ENCODE data around the gene STKLD1. TPM values are rescaled to one million over a fixed set of nuclear protein-coding genes. Genes with fewer than 3 reads are reported as not detected.

STKLD1 gene
- total and polyA plus RNA-seq, 3 donors from 2014 or later, result 8.4 to 33.1 (median 20.9) TPM

- Histone ChIP-seq H3K9me3 (no peaks in the 10 kb centered on the region), H3K4me3 (no peak overlapping the region), H3K4me1 (no peaks in the 10 kb centered on the region), H3K27ac (no peak overlapping the region), H3K27me3 (no peaks in the 10 kb centered on the region), H3K36me3 (ENCODE audit: low read depth, missing control alignments) (no peaks in the 10 kb centered on the region)
- WGBS, 2 donors, result 82 to 89% methylated on average over 7 of the region's 7 CpGs
- intact Hi-C loops (cut with DNase I; ENCODE audit: low total_unique reads), result no loop called here
- no peak for TF ChIP-seq POLR2A (IDR thresholded peaks at IDR 0.05)
- TF ChIP-seq, protein P1, sequence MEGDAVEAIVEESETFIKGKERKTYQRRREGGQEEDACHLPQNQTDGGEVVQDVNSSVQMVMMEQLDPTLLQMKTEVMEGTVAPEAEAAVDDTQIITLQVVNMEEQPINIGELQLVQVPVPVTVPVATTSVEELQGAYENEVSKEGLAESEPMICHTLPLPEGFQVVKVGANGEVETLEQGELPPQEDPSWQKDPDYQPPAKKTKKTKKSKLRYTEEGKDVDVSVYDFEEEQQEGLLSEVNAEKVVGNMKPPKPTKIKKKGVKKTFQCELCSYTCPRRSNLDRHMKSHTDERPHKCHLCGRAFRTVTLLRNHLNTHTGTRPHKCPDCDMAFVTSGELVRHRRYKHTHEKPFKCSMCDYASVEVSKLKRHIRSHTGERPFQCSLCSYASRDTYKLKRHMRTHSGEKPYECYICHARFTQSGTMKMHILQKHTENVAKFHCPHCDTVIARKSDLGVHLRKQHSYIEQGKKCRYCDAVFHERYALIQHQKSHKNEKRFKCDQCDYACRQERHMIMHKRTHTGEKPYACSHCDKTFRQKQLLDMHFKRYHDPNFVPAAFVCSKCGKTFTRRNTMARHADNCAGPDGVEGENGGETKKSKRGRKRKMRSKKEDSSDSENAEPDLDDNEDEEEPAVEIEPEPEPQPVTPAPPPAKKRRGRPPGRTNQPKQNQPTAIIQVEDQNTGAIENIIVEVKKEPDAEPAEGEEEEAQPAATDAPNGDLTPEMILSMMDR (IDR thresholded peaks at IDR 0.05), result no peak
- no peak for DNase-seq
Observed at GRCh38 chr9:133452562-133452961, 76.4 kb downstream of the STKLD1 start.

- no peaks in the 10 kb centered on the region for H3K4me1 ChIP-seq
- H3K27ac ChIP-seq, result no peak overlapping the region
- no peaks in the 10 kb centered on the region for H3K36me3 ChIP-seq (ENCODE audit: low read depth, missing control alignments)
- DNase-seq, result no peak
- H3K27me3 ChIP-seq, result no peaks in the 10 kb centered on the region
- 87 to 88% methylated on average over 11 of the region's 11 CpGs for WGBS, 2 donors
- TF ChIP-seq, protein P1 (IDR thresholded peaks at IDR 0.05), result no peak
- no peak for TF ChIP-seq POLR2A (IDR thresholded peaks at IDR 0.05)
- intact Hi-C loops (cut with DNase I; ENCODE audit: low total_unique reads), result no loop called here
- H3K9me3 ChIP-seq, result no peaks in the 10 kb centered on the region
- no peak overlapping the region for H3K4me3 ChIP-seq
Observed at GRCh38 chr9:133453651-133454050, 77.5 kb downstream of the STKLD1 start.

DNA sequence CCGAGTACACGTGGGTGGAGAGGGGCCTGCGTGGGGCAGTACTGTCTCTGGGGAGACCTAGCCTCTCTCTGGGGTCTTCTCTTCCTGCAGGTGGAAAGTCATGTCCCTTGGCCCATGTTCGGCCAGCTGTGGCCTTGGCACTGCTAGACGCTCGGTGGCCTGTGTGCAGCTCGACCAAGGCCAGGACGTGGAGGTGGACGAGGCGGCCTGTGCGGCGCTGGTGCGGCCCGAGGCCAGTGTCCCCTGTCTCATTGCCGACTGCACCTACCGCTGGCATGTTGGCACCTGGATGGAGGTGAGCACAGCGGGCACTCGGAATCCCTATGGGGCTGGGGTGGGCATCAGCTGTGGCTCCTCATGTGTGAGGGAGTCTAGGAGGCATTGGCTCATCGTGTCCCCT, 78.2 kb downstream of the STKLD1 start:
- no peaks in the 10 kb centered on the region for H3K27me3 ChIP-seq
- no peaks in the 10 kb centered on the region for H3K4me1 ChIP-seq
- H3K27ac ChIP-seq, result no peak overlapping the region
- H3K9me3 ChIP-seq, result no peaks in the 10 kb centered on the region
- TF ChIP-seq POLR2A (IDR thresholded peaks at IDR 0.05), result no peak
- TF ChIP-seq, protein P1 (IDR thresholded peaks at IDR 0.05), result no peak
- intact Hi-C loops (cut with DNase I; ENCODE audit: low total_unique reads), result no loop called here
- no peak for DNase-seq
- 83 to 86% methylated on average over 2 to 19 of the region's 19 CpGs for whole genome bisulfite sequencing, 2 donors
- H3K4me3 ChIP-seq, result no peak overlapping the region
- no peaks in the 10 kb centered on the region for H3K36me3 ChIP-seq (ENCODE audit: low read depth, missing control alignments)

DNA sequence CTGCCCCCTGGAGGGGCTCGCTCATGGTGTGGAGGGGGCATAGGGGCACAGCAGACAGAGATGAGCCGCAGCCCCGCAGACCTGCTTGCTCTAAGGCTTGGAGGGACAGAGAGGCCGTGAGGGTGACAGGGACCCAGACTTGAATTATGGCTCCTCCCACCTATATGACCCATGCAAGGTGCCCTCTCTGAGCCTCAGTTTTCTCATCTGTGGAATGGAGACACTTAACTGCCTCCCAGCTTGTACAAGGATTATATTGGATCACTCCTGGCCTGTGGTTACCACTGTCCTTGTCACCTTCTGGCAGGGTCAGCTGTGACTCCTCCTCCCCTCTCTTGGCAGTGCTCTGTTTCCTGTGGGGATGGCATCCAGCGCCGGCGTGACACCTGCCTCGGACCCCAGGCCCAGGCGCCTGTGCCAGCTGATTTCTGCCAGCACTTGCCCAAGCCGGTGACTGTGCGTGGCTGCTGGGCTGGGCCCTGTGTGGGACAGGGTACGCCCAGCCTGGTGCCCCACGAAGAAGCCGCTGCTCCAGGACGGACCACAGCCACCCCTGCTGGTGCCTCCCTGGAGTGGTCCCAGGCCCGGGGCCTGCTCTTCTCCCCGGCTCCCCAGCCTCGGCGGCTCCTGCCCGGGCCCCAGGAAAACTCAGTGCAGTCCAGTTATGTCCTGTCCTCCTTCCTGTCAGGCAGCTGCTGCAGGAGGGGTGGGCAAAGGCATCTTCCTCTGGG, 78.9 kb downstream of the STKLD1 start:
- Histone ChIP-seq H3K36me3 (ENCODE audit: low read depth, missing control alignments) (no peaks in the 10 kb centered on the region), H3K27me3 (no peaks in the 10 kb centered on the region), H3K4me3 (no peak overlapping the region), H3K4me1 (no peaks in the 10 kb centered on the region), H3K27ac (no peak overlapping the region), H3K9me3 (no peaks in the 10 kb centered on the region)
- 82 to 94% methylated on average over 5 to 19 of the region's 20 CpGs for WGBS, 2 donors
- intact Hi-C loops (cut with DNase I; ENCODE audit: low total_unique reads), result no loop called here
- no peak for DNase-seq
- TF ChIP-seq POLR2A (IDR thresholded peaks at IDR 0.05), result no peak
- TF ChIP-seq, protein P1 (IDR thresholded peaks at IDR 0.05), result no peak

Small RNAs within 50 kb of the gene (small RNA-seq; reads per million reads assigned to genes)
- 0 reads per million in 2 donors for gene RF00019
- gene SNORD24, result 0 reads per million in 2 donors
- gene SNORD36A, result 0 reads per million in 2 donors
- 0 reads per million in 2 donors for gene SNORD36B
- gene SNORD36C, result 0 reads per million in 2 donors

Other genes starting within 250 kb of the STKLD1 start
- 10 to 100 TPM in 1 of 2 donors, 1 to 10 TPM in 1; 5.6 to 11.2 TPM for gene GBGT1, start 212.5 kb upstream of the STKLD1 start, total RNA-seq
- gene GBGT1, start 212.5 kb upstream of the STKLD1 start, polyA plus RNA-seq (ENCODE audit: insufficient read depth, low read depth, low replicate concordance), result 4.0 TPM
- 10 to 100 TPM; 34.0 to 53.0 TPM for gene OBP2B, start 167.1 kb upstream of the STKLD1 start, total RNA-seq
- 35.1 TPM for gene OBP2B, start 167.1 kb upstream of the STKLD1 start, polyA plus RNA-seq (ENCODE audit: insufficient read depth, low read depth, low replicate concordance)
- 10 to 100 TPM; 25.6 to 31.1 TPM for gene ABO, start 101.2 kb upstream of the STKLD1 start, total RNA-seq
- 10.4 TPM for gene ABO, start 101.2 kb upstream of the STKLD1 start, polyA plus RNA-seq (ENCODE audit: insufficient read depth, low read depth, low replicate concordance)
- gene SURF6, start 40.2 kb upstream of the STKLD1 start, total RNA-seq, result 10 to 100 TPM; 28.5 to 36.0 TPM
- 19.8 TPM for gene SURF6, start 40.2 kb upstream of the STKLD1 start, polyA plus RNA-seq (ENCODE audit: insufficient read depth, low read depth, low replicate concordance)
- 10 to 100 TPM; 25.9 to 29.3 TPM for gene MED22, start 28.2 kb upstream of the STKLD1 start, total RNA-seq
- 20.2 TPM for gene MED22, start 28.2 kb upstream of the STKLD1 start, polyA plus RNA-seq (ENCODE audit: insufficient read depth, low read depth, low replicate concordance)
- gene RPL7A, start 28.1 kb upstream of the STKLD1 start, total RNA-seq, result 1,000 to 10,000 TPM in 1 of 2 donors, 100 to 1,000 TPM in 1; 856 to 1,453 TPM
- gene RPL7A, start 28.1 kb upstream of the STKLD1 start, polyA plus RNA-seq (ENCODE audit: insufficient read depth, low read depth, low replicate concordance), result 1,924 TPM
- gene SURF1, start 19.9 kb upstream of the STKLD1 start, total RNA-seq, result 10 to 100 TPM; 51.4 to 58.9 TPM
- gene SURF1, start 19.9 kb upstream of the STKLD1 start, polyA plus RNA-seq (ENCODE audit: insufficient read depth, low read depth, low replicate concordance), result 71.0 TPM
- gene SURF2, start 19.8 kb upstream of the STKLD1 start, total RNA-seq, result 100 to 1,000 TPM; 103 to 121 TPM
- 160 TPM for gene SURF2, start 19.8 kb upstream of the STKLD1 start, polyA plus RNA-seq (ENCODE audit: insufficient read depth, low read depth, low replicate concordance)
- gene SURF4, start 306 bp upstream of the STKLD1 start, total RNA-seq, result 100 to 1,000 TPM; 150 to 151 TPM
- 163 TPM for gene SURF4, start 306 bp upstream of the STKLD1 start, polyA plus RNA-seq (ENCODE audit: insufficient read depth, low read depth, low replicate concordance)
- 10 to 100 TPM; 31.4 to 31.5 TPM for gene REXO4, start 41.6 kb downstream of the STKLD1 start, total RNA-seq
- 36.7 TPM for gene REXO4, start 41.6 kb downstream of the STKLD1 start, polyA plus RNA-seq (ENCODE audit: insufficient read depth, low read depth, low replicate concordance)
- gene ADAMTS13, start 46.0 kb downstream of the STKLD1 start, total RNA-seq, result 10 to 100 TPM; 15.4 to 21.2 TPM
- 15.6 TPM for gene ADAMTS13, start 46.0 kb downstream of the STKLD1 start, polyA plus RNA-seq (ENCODE audit: insufficient read depth, low read depth, low replicate concordance)
- gene CACFD1, start 83.6 kb downstream of the STKLD1 start, total RNA-seq, result 10 to 100 TPM; 43.3 to 47.9 TPM
- 34.7 TPM for gene CACFD1, start 83.6 kb downstream of the STKLD1 start, polyA plus RNA-seq (ENCODE audit: insufficient read depth, low read depth, low replicate concordance)
- 1 to 10 TPM; 2.6 to 3.5 TPM for gene SLC2A6, start 102.7 kb downstream of the STKLD1 start, total RNA-seq
- gene SLC2A6, start 102.7 kb downstream of the STKLD1 start, polyA plus RNA-seq (ENCODE audit: insufficient read depth, low read depth, low replicate concordance), result 2.9 TPM
- gene MYMK, start 148.6 kb downstream of the STKLD1 start, total RNA-seq, result not detected
- 0.87 TPM for gene MYMK, start 148.6 kb downstream of the STKLD1 start, polyA plus RNA-seq (ENCODE audit: insufficient read depth, low read depth, low replicate concordance)
- gene ADAMTSL2, start 158.3 kb downstream of the STKLD1 start, total RNA-seq, result 10 to 100 TPM in 1 of 2 donors, 1 to 10 TPM in 1; 9.4 to 11.1 TPM
- gene ADAMTSL2, start 158.3 kb downstream of the STKLD1 start, polyA plus RNA-seq (ENCODE audit: insufficient read depth, low read depth, low replicate concordance), result 3.8 TPM
- 1 to 10 TPM; 2.8 to 3.8 TPM for gene FAM163B, start 233.0 kb downstream of the STKLD1 start, total RNA-seq
- 2.2 TPM for gene FAM163B, start 233.0 kb downstream of the STKLD1 start, polyA plus RNA-seq (ENCODE audit: insufficient read depth, low read depth, low replicate concordance)